Measurements from ENCODE around the gene RAB11FIP2.

- no peak for TF ChIP-seq CTCF (conservative IDR thresholded peaks at IDR 0.05; ENCODE audit: low read depth, low read length)
- no peak for TF ChIP-seq EZH2 (IDR thresholded peaks at IDR 0.05; ENCODE audit: borderline replicate concordance, low read depth, low read length, poor library complexity, severe bottlenecking)
Observed at GRCh38 chr10:118042336-118042735, 4.4 kb downstream of the RAB11FIP2 start.

Data from A673 (cell line).